DOHH2 (cell line): Measurements from ENCODE around the gene XRCC1.

Source experiments
- CTCF ChIP-seq: fragments of 200-600 bp; sonication (generic); IDR thresholded peaks from one replicate; pipeline ENCODE4 v1.5.1; 2014; ENCODE audit warnings: antibody characterized with exemption, mild to moderate bottlenecking, low read depth, low read length; ENCODE audit not compliant: poor library complexity, severe bottlenecking
- EZH2phosphoT487 ChIP-seq: fragments of 200-600 bp; sonication (generic); IDR thresholded peaks from 2 replicates; pipeline ENCODE4 v1.6.1; 2017; ENCODE audit warnings: borderline replicate concordance, mild to moderate bottlenecking, antibody characterized with exemption, low read length, moderate library complexity, mixed read lengths

- TF ChIP-seq EZH2phosphoT487: no peak
- no peak for TF ChIP-seq CTCF
Observed at GRCh38 chr19:43502419-43502976, 72.8 kb downstream of the XRCC1 start.
